BE2C (cell line): ENCODE measurements around the gene EIF4E1B.
"Not testable (repeated sequence)": the region's sequence is repeated elsewhere in the genome, so short reads cannot be mapped to it uniquely, and the experiment has no call there.

Source experiments
- DNase-seq: peaks from one replicate; pipeline ENCODE4 v3.0.0-alpha.2; 2020
- H3K27me3 ChIP-seq: fragments of 250-450 bp; sonication (Bioruptor Pico); 2 replicates; pipeline ENCODE4 v1.5.1; 2020; ENCODE audit warnings: mild to moderate bottlenecking
- H3K36me3 ChIP-seq: fragments of 250-450 bp; sonication (Bioruptor Pico); 2 replicates; pipeline ENCODE4 v1.5.1; 2020; ENCODE audit warnings: mild to moderate bottlenecking
- H3K4me1 ChIP-seq: fragments of 250-450 bp; sonication (Bioruptor Pico); 2 replicates; pipeline ENCODE4 v1.5.1; 2020
- H3K4me3 ChIP-seq: 2 replicates; pipeline ENCODE4 v1.5.1; 2011; ENCODE audit warnings: low read depth, low read length
- H3K9me3 ChIP-seq: fragments of 250-450 bp; sonication (Bioruptor Pico); 2 replicates; pipeline ENCODE4 v1.5.1; 2020
- CTCF ChIP-seq: IDR thresholded peaks from 2 replicates; pipeline ENCODE4 v1.5.1; 2012; ENCODE audit warnings: mild to moderate bottlenecking, low read depth, low read length

EIF4E1B gene

DNA sequence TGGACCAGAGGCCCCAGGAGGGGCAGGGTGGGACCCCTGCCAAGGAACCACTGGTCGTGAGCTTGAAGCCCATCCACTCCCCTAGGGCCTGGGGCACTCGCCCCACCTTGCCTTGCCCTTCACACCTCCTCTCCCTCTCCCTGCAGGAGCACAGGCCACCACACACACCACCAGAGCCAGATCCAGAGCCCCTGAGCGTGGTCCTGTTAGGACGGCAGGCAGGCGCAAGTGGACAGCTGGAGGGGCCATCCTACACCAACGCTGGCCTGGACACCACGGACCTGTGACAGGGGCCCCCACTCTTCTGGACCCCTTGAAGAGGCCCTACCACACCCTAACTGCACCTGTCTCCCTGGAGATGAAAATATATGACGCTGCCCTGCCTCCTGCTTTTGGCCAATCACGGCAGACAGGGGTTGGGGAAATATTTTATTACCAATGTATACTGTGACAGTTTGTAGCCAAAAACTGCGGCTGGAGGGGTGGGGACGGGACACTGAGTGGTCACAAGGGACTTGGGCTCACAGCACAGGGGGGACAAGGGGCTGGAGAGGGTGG is 35.0 kb upstream of the EIF4E1B start:
- no peak for DNase-seq
- Histone ChIP-seq H3K4me1 (no peaks in the 10 kb centered on the region), H3K36me3 (peaks cover 23% of the 10 kb centered on the region), H3K4me3 (no peak overlapping the region), H3K27me3 (no peaks in the 10 kb centered on the region), H3K9me3 (no peaks in the 10 kb centered on the region)
- TF ChIP-seq CTCF = no peak

- Histone ChIP-seq H3K9me3 (no peaks in the 10 kb centered on the region), H3K4me3 (no peak overlapping the region), H3K4me1 (no peaks in the 10 kb centered on the region), H3K27me3 (no peaks in the 10 kb centered on the region), H3K36me3 (peaks cover 23% of the 10 kb centered on the region)
- TF ChIP-seq CTCF = no peak
- DNase-seq = no peak
These were observed 34.3 kb upstream of the EIF4E1B start for GRCh38 chr5:176596069-176596644.

DNA sequence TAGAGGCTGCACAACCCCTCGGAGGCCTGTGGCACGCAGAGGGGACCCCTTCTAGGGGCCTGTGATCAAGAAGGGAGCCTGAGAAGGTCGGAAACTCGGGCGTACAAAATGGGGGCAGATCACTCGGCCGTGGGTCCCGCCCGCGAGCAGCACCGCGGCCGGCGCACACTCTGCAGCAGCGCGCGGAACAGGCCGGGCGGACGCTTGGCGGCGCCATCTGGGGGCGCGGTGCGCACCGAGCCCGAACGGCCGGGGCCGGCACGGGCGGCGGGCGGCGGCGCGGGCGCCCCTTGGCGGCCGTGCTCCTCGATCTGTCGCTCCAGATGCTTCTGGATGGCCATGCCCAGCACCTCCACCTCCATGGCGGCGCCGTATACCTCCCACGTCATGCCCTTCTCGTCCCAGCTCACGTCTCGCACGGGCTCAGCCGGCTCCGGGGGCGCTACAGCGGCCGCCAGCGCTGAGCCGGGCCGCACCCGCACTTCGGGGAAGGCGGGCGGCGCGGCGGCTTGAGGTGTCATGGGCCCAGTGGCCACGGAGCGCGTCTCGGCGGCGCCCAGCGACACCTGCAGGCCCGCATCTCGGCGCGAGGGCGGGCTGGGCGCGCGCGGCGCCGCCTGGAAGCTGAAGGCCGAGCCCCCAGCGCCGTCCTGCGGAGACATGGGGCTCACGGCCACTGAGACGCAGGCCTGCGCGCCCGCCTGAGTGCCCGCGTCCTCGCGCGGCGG is 33.6 kb upstream of the EIF4E1B start:
- Histone ChIP-seq H3K27me3 (no peaks in the 10 kb centered on the region), H3K4me1 (no peaks in the 10 kb centered on the region), H3K36me3 (peaks cover 23% of the 10 kb centered on the region), H3K4me3 (no peak overlapping the region), H3K9me3 (no peaks in the 10 kb centered on the region)
- no peak for TF ChIP-seq CTCF
- DNase-seq = no peak

GRCh38 chr5:176597417-176598389 is 32.8 kb upstream of the EIF4E1B start:
- Histone ChIP-seq H3K4me1 (no peaks in the 10 kb centered on the region), H3K9me3 (no peaks in the 10 kb centered on the region), H3K36me3 (peaks cover 23% of the 10 kb centered on the region), H3K4me3 (no peak overlapping the region), H3K27me3 (no peaks in the 10 kb centered on the region)
- no peak for DNase-seq
- TF ChIP-seq CTCF = no peak

GRCh38 chr5:176599749-176600430 is 30.6 kb upstream of the EIF4E1B start:
- not testable (repeated sequence) for H3K9me3 ChIP-seq, H3K4me3 ChIP-seq, DNase-seq, H3K27me3 ChIP-seq, H3K4me1 ChIP-seq
- peaks cover 23% of the 10 kb centered on the region for H3K36me3 ChIP-seq
